HepG2 (cell line): ENCODE results near the gene TUBA4B. TPM values are rescaled to one million over a fixed set of nuclear protein-coding genes. Genes with fewer than 3 reads are reported as not detected.

Experiments used
- ASH2L ChIP-seq: fragments of 300-600, 200-600 bp; sonication (generic); IDR thresholded peaks from 2 replicates; pipeline ENCODE4 v1.7.0; 2017; ENCODE audit warnings: low read depth, mild to moderate bottlenecking, moderate library complexity, mixed read lengths, low read length; ENCODE audit not compliant: insufficient read length
- ATAD3A ChIP-seq: sonication (generic); formaldehyde crosslinking; IDR thresholded peaks from 2 replicates; pipeline ENCODE4 v1.4.0; 2020; ENCODE audit warnings: missing genetic modification reagents
- GFI1 ChIP-seq: sonication (generic); formaldehyde crosslinking; IDR thresholded peaks from 2 replicates; pipeline ENCODE4 v1.5.0; 2020; ENCODE audit warnings: missing genetic modification reagents, mild to moderate bottlenecking, borderline replicate concordance
- GLI4 ChIP-seq: sonication (generic); formaldehyde crosslinking; IDR thresholded peaks from 2 replicates; pipeline ENCODE4 v1.5.1; 2020; ENCODE audit warnings: missing genetic modification reagents, mild to moderate bottlenecking, moderate library complexity, borderline replicate concordance
- HHEX ChIP-seq: IDR thresholded peaks from 2 replicates; pipeline ENCODE4 v1.6.1; 2016; ENCODE audit warnings: control low read depth
- HOXA5 ChIP-seq: sonication (generic); formaldehyde crosslinking; IDR thresholded peaks from 2 replicates; pipeline ENCODE4 v1.4.0; 2020; ENCODE audit warnings: missing genetic modification reagents
- JUNB ChIP-seq: sonication (generic); formaldehyde crosslinking; IDR thresholded peaks from 2 replicates; pipeline ENCODE4 v1.8.0; 2022; ENCODE audit warnings: missing genetic modification reagents, mild to moderate bottlenecking, borderline replicate concordance
- KAT7 ChIP-seq: IDR thresholded peaks from 2 replicates; pipeline ENCODE4 v1.6.1; 2018; ENCODE audit warnings: borderline replicate concordance, missing compliant biosample characterization
- MYC ChIP-seq: sonication (generic); formaldehyde crosslinking; IDR thresholded peaks from 2 replicates; pipeline ENCODE4 v1.9.0; 2021; ENCODE audit warnings: missing genetic modification reagents, borderline replicate concordance
- NFATC3 ChIP-seq: sonication (generic); formaldehyde crosslinking; IDR thresholded peaks from 2 replicates; pipeline ENCODE4 v1.5.1; 2020; ENCODE audit warnings: mild to moderate bottlenecking, missing genetic modification reagents
- NKX3-1 ChIP-seq: sonication (generic); formaldehyde crosslinking; IDR thresholded peaks from 2 replicates; pipeline ENCODE4 v1.5.0; 2020; ENCODE audit warnings: missing genetic modification reagents
- POLR2AphosphoS2 ChIP-seq: IDR thresholded peaks from 2 replicates; pipeline ENCODE4 v1.6.1; 2011; ENCODE audit warnings: low read depth, low read length, improper control_type of control experiment
- SETDB1 ChIP-seq: sonication (generic); formaldehyde crosslinking; IDR thresholded peaks from 2 replicates; pipeline ENCODE4 v1.5.1; 2020; ENCODE audit warnings: missing genetic modification reagents, mild to moderate bottlenecking, borderline replicate concordance
- ZBTB3 ChIP-seq: sonication (generic); formaldehyde crosslinking; IDR thresholded peaks from 2 replicates; pipeline ENCODE4 v1.4.0; 2020; ENCODE audit warnings: low read depth, mild to moderate bottlenecking, moderate library complexity, missing genetic modification reagents, borderline replicate concordance
- ZMAT3 ChIP-seq: sonication (generic); formaldehyde crosslinking; conservative IDR thresholded peaks from 2 replicates; pipeline ENCODE4 v1.7.0; 2021; ENCODE audit warnings: missing genetic modification reagents
- ZNF235 ChIP-seq: sonication (generic); formaldehyde crosslinking; IDR thresholded peaks from 2 replicates; pipeline ENCODE4 v1.8.1; 2023; ENCODE audit warnings: mild to moderate bottlenecking, missing genetic modification reagents, borderline replicate concordance
- ZNF44 ChIP-seq: sonication (generic); formaldehyde crosslinking; IDR thresholded peaks from 2 replicates; pipeline ENCODE4 v1.5.1; 2020; ENCODE audit warnings: mild to moderate bottlenecking, missing genetic modification reagents
- ZNF589 ChIP-seq: sonication (generic); formaldehyde crosslinking; conservative IDR thresholded peaks from 2 replicates; pipeline ENCODE4 v1.8.0; 2022; ENCODE audit warnings: mild to moderate bottlenecking, moderate library complexity, missing genetic modification reagents
- ZNF616 ChIP-seq: sonication (generic); formaldehyde crosslinking; IDR thresholded peaks from 2 replicates; pipeline ENCODE4 v1.5.0; 2020; ENCODE audit warnings: low read depth, mild to moderate bottlenecking, missing genetic modification reagents
- ZNF672 ChIP-seq: sonication (generic); formaldehyde crosslinking; IDR thresholded peaks from 2 replicates; pipeline ENCODE4 v1.8.1; 2022; ENCODE audit warnings: missing genetic modification reagents
- ZNF766 ChIP-seq: sonication (generic); formaldehyde crosslinking; IDR thresholded peaks from 2 replicates; pipeline ENCODE4 v1.5.0; 2020; ENCODE audit warnings: missing genetic modification reagents, borderline replicate concordance
- ZNF772 ChIP-seq: sonication (generic); formaldehyde crosslinking; IDR thresholded peaks from 2 replicates; pipeline ENCODE4 v1.5.0; 2020; ENCODE audit warnings: mild to moderate bottlenecking, missing genetic modification reagents
- ZSCAN25 ChIP-seq: sonication (generic); formaldehyde crosslinking; IDR thresholded peaks from 2 replicates; pipeline ENCODE4 v1.8.0; 2022; ENCODE audit warnings: mild to moderate bottlenecking, missing genetic modification reagents
- polyA plus RNA-seq, 8 experiments: library from polyadenylated mRNA; depleted of rRNA in 3 of 8; stranded (reverse) in 7 of 8; unstranded in 1 of 8; fragments of >200 nt; fragmentation: Illumina TruSeq in 4 of 8; extraction: Trizol in 4 of 8; gene quantifications; 2 replicates each; pipeline versions ENCODE4 v1.2.1 to v1.2.3, GENCODE V29; 2011 to 2016; ENCODE audit warnings: low read depth in 4 of 8, missing spikeins in 1 of 8, mixed read lengths in 1 of 8; ENCODE audit not compliant: insufficient read depth in 1 of 8
- total RNA-seq, 5 experiments: library from RNA; depleted of rRNA; stranded (reverse); fragments of >200 nt; fragmentation: Illumina TruSeq; extraction: Trizol; gene quantifications; 2 replicates each; pipeline ENCODE4 v1.2.3, GENCODE V29; 2016; ENCODE audit warnings: low read depth in 1 of 5
- TF ChIP-seq, protein P1 (sequence below): sonication (generic); formaldehyde crosslinking; IDR thresholded peaks from 2 replicates; pipeline ENCODE4 v1.9.0; 2021; ENCODE audit warnings: missing genetic modification reagents, borderline replicate concordance
- TF ChIP-seq, protein P2 (sequence below): sonication (generic); formaldehyde crosslinking; IDR thresholded peaks from 2 replicates; pipeline ENCODE4 v1.8.1; 2023; ENCODE audit warnings: mild to moderate bottlenecking, moderate library complexity, missing genetic modification reagents
- TF ChIP-seq, protein P3 (sequence below): sonication (generic); formaldehyde crosslinking; IDR thresholded peaks from 2 replicates; pipeline ENCODE4 v1.8.1; 2023; ENCODE audit warnings: mild to moderate bottlenecking, missing genetic modification reagents

Gene TUBA4B
- total and polyA plus RNA-seq, 2 of the 13 experiments (the other 11 are each of a cell fraction or from before 2014, with no cell fraction given) = 0.18 to 0.22 TPM

GRCh38 chr2:219245148-219245898 lies 7.7 kb upstream of the TUBA4B start, which contains the start of the genes GLB1L and STK16 (continued):
- TF ChIP-seq MYC (peak; percentile 85), GFI1 (CRISPR knock-in tag) (peak; percentile 49; the same call in 1 of the 2 replicates), HHEX (no peak), ASH2L (peak; percentile 95), KAT7 (CRISPR knock-in tag) (peak; percentile 98; the same call in 1 of the 2 replicates), ZNF672 (no peak), ZNF772 (peak; percentile 83), HOXA5 (CRISPR knock-in tag) (peak; percentile 60; the same call in 1 of the 2 replicates), SETDB1 (CRISPR knock-in tag) (no peak), ZMAT3 (CRISPR knock-in tag) (0 out of 2 replicates have a peak, but pooled peaks have one; percentile 58), NFATC3 (CRISPR knock-in tag) (peak; percentile 96; the same call in 1 of the 2 replicates), ZBTB3 (CRISPR knock-in tag) (peak; percentile 100), POLR2AphosphoS2 (0 out of 2 replicates have a peak, but pooled peaks have one; percentile 44), ZNF766 (CRISPR knock-in tag) (no peak; the same call in 1 of the 2 replicates), ZSCAN25 (CRISPR knock-in tag) (peak; percentile 82), ZNF616 (CRISPR knock-in tag) (no peak), NKX3-1 (CRISPR knock-in tag) (peak; percentile 95), JUNB (no peak), ZNF589 (no peak), ZNF44 (CRISPR knock-in tag) (0 out of 2 replicates have a peak, but pooled peaks have one; percentile 68), ATAD3A (no peak), GLI4 (0 out of 2 replicates have a peak, but pooled peaks have one; percentile 68), ZNF235 (CRISPR knock-in tag) (peak; percentile 90; the same call in 1 of the 2 replicates)
- TF ChIP-seq, protein P1, sequence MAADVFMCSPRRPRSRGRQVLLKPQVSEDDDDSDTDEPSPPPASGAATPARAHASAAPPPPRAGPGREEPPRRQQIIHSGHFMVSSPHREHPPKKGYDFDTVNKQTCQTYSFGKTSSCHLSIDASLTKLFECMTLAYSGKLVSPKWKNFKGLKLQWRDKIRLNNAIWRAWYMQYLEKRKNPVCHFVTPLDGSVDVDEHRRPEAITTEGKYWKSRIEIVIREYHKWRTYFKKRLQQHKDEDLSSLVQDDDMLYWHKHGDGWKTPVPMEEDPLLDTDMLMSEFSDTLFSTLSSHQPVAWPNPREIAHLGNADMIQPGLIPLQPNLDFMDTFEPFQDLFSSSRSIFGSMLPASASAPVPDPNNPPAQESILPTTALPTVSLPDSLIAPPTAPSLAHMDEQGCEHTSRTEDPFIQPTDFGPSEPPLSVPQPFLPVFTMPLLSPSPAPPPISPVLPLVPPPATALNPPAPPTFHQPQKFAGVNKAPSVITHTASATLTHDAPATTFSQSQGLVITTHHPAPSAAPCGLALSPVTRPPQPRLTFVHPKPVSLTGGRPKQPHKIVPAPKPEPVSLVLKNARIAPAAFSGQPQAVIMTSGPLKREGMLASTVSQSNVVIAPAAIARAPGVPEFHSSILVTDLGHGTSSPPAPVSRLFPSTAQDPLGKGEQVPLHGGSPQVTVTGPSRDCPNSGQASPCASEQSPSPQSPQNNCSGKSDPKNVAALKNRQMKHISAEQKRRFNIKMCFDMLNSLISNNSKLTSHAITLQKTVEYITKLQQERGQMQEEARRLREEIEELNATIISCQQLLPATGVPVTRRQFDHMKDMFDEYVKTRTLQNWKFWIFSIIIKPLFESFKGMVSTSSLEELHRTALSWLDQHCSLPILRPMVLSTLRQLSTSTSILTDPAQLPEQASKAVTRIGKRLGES (CRISPR knock-in tag) = no peak
- TF ChIP-seq, protein P2, sequence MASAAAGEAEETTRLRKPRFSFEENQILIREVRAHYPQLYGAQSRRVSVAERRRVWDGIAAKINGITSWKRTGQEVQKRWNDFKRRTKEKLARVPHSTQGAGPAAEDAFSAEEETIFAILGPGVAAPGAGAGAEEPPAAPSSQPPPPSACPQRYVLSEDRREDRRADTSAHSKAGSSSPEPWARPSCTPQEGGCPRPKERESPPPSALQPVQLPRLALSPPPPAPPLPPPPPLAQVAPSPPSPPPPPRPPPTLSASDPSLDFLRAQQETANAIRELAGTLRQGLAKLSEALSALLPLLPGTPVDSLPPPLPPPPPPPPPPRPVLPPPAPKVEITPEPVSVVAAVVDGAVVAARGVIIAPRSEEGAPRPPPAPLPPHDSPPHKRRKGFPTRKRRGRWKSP (CRISPR knock-in tag) = no peak
- TF ChIP-seq, protein P3, sequence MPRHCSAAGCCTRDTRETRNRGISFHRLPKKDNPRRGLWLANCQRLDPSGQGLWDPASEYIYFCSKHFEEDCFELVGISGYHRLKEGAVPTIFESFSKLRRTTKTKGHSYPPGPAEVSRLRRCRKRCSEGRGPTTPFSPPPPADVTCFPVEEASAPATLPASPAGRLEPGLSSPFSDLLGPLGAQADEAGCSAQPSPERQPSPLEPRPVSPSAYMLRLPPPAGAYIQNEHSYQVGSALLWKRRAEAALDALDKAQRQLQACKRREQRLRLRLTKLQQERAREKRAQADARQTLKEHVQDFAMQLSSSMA (CRISPR knock-in tag) = peak; percentile 87
